Muscle of leg (tissue), 11 donors: ENCODE measurements around the gene SLC28A1. TPM values are rescaled to one million over a fixed set of nuclear protein-coding genes. Genes with fewer than 3 reads are reported as not detected.
A peak's percentile ranks its signal among the peaks of the same experiment; 100 is the strongest.

Source experiments
- DNase-seq: peaks from one replicate; pipeline ENCODE4 v3.0.0; 2013
- H3K27ac ChIP-seq: one replicate; pipeline ENCODE4 v1.5.1; 2013; ENCODE audit warnings: mild to moderate bottlenecking, low read length, control low read depth
- H3K27me3 ChIP-seq: one replicate; pipeline ENCODE4 v1.6.1; 2013; ENCODE audit warnings: low read length; ENCODE audit not compliant: control insufficient read depth, insufficient read depth
- H3K36me3 ChIP-seq: one replicate; pipeline ENCODE4 v1.6.1; 2013; ENCODE audit warnings: low read length; ENCODE audit not compliant: control insufficient read depth, insufficient read depth
- H3K4me1 ChIP-seq: one replicate; pipeline ENCODE4 v1.6.1; 2013; ENCODE audit warnings: low read length; ENCODE audit not compliant: control insufficient read depth, insufficient read depth
- H3K4me3 ChIP-seq: one replicate; pipeline ENCODE4 v1.5.1; 2013; ENCODE audit warnings: low read length, control low read depth
- H3K9me3 ChIP-seq: replicated peaks from 2 replicates; pipeline ENCODE4 v1.6.1; 2013; ENCODE audit warnings: low read depth, low read length; ENCODE audit not compliant: control insufficient read depth
- whole genome bisulfite sequencing: methylation state at CpG from one replicate; pipeline ENCODE4 v1.1.5; 2013; ENCODE audit warnings: missing lambda C conversion rate; ENCODE audit not compliant: insufficient coverage; 5-methylcytosine and 5-hydroxymethylcytosine counted together
- polyA plus RNA-seq, 8 donors: library from polyadenylated mRNA; unstranded; fragments of 120-200 nt; gene quantifications; one replicate each; pipeline versions ENCODE4 v1.2.1 to v1.2.3, GENCODE V29; 2013; ENCODE audit warnings: inconsistent platforms in 1 of 8, low replicate concordance in 1 of 8; ENCODE audit not compliant: insufficient read length in 8 of 8, insufficient read depth in 1 of 8
- total RNA-seq: library from RNA; stranded (reverse); fragments of 120-200 nt; gene quantifications from one replicate; pipeline ENCODE4 v1.2.4, GENCODE V29; 2013

Gene SLC28A1
- total and polyA plus RNA-seq, 9 donors = 0.25 to 1.5 (median 0.36) TPM

DNA sequence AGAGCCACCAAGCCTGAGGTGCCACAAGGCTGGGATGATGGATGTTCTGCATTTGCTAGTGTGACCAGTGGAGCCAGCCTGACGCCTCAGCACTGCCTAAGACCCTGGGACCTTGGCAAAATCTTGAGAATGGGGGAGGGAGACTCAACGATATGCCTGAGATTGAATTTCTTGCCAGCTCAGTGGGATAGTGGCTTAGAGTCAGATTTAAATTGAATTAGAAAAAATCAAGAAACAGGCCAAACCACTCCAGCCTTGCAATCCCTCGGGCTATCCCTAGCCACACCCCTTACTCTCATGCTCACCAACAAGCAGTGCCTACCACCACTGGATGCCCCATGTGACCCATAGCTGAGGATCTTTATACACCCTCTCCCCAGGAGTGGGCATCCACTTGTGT lies 78.5 kb downstream of the SLC28A1 start:
- Histone ChIP-seq H3K36me3 (no peaks in the 10 kb centered on the region), H3K27ac (no peak overlapping the region), H3K4me1 (no peaks in the 10 kb centered on the region), H3K27me3 (no peaks in the 10 kb centered on the region), H3K9me3 (peaks cover 6% of the 10 kb centered on the region), H3K4me3 (no peak overlapping the region)
- no peak for DNase-seq
- WGBS = 60% methylated on average over 1 of the region's 3 CpGs

GRCh38 chr15:84967380-84967779 lies 82.9 kb downstream of the SLC28A1 start:
- no peak for DNase-seq
- Histone ChIP-seq H3K4me1 (peaks cover 5% of the 10 kb centered on the region), H3K9me3 (peaks cover 6% of the 10 kb centered on the region), H3K27me3 (no peaks in the 10 kb centered on the region), H3K27ac (no peak overlapping the region), H3K4me3 (no peak overlapping the region), H3K36me3 (no peaks in the 10 kb centered on the region)
- WGBS = 56% methylated on average over 3 of the region's 3 CpGs

DNA sequence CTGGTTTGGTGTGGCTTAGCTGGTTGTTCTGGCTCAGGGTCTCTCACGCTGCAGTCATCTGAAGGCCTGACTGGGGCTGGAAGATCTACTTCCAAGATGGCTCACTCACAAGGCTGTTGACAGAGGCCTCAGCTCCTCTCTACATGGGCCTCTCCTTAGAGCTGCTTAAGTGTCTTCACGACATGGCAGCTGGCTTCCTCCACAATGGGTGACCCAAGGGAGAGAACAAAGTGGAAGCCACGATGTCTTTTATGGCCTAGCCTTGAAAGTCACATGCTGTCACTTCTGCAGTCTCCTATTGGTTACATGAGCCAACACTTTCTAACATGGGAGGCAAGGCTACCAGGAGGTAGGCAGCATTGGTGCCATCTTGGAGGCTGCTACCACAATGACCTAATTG lies 83.8 kb downstream of the SLC28A1 start:
- Histone ChIP-seq H3K27me3 (no peaks in the 10 kb centered on the region), H3K4me1 (peaks cover 5% of the 10 kb centered on the region), H3K27ac (no peak overlapping the region), H3K9me3 (peaks cover 6% of the 10 kb centered on the region), H3K4me3 (no peak overlapping the region), H3K36me3 (no peaks in the 10 kb centered on the region)
- 95% methylated on average over 3 of the region's 3 CpGs for WGBS
- DNase-seq = no peak

GRCh38 chr15:84969257-84969656 lies 84.8 kb downstream of the SLC28A1 start:
- Histone ChIP-seq H3K4me3 (no peak overlapping the region), H3K36me3 (no peaks in the 10 kb centered on the region), H3K27me3 (no peaks in the 10 kb centered on the region), H3K9me3 (peaks cover 6% of the 10 kb centered on the region), H3K27ac (no peak overlapping the region), H3K4me1 (peaks cover 5% of the 10 kb centered on the region)
- DNase-seq = no peak
- WGBS = 84% methylated on average over 4 of the region's 6 CpGs

GRCh38 chr15:84970843-84971242 lies 86.4 kb downstream of the SLC28A1 start:
- Histone ChIP-seq H3K27ac (no peak overlapping the region), H3K9me3 (no peaks in the 10 kb centered on the region), H3K4me3 (no peak overlapping the region), H3K4me1 (peaks cover 8% of the 10 kb centered on the region), H3K36me3 (no peaks in the 10 kb centered on the region), H3K27me3 (no peaks in the 10 kb centered on the region)
- WGBS = 72% methylated on average over 2 of the region's 3 CpGs
- DNase-seq = no peak

DNA sequence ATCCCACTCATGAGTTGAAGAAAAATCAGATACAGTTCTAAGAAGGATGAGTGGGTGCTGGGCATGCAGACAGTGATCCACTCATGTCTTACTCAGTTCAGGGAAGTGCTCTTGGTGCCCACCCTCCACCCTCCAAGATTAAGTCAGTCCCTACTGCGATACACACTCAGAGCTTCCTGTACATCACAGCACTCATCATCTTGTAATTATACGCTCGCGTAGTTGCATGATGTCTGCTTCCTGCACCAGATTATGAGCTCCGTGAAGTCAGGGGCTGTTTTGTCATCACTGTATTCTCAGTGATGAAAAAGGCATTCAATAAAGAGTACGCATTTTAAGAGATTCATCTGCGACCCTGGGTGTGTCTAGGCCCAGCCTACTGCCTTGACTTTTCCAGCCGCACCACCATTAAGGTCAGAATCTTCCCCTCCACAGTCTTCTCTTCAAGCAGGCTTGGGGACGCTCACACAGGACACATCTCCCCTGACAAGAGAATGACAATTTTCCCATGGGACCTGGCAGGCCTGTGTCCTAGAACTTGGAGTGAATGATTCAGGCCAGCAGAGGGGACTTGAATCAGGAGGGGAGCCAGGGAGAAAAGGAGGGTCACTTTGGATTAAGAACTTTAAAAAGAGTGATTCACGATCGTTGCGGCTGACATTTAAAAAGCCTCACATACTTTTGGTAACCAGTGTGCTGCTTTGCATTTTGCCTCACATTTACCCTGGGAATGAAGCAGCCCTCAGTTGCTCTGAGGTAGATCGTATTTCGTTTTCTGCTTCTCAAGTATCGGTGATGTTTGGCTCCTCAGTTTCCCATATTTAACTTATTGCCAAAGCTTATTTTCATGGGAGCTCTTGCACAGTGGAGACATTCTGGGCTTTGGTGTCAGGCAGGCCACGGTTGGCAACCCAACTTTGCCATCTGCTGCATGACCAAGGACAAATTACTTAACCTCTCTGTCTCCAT lies 89.3 kb downstream of the SLC28A1 start:
- Histone ChIP-seq H3K4me1 (peaks cover 14% of the 10 kb centered on the region), H3K27me3 (no peaks in the 10 kb centered on the region), H3K9me3 (no peaks in the 10 kb centered on the region), H3K27ac (no peak overlapping the region), H3K36me3 (no peaks in the 10 kb centered on the region), H3K4me3 (no peak overlapping the region)
- 58% methylated on average over 10 of the region's 16 CpGs for WGBS
- DNase-seq = no peak

DNA sequence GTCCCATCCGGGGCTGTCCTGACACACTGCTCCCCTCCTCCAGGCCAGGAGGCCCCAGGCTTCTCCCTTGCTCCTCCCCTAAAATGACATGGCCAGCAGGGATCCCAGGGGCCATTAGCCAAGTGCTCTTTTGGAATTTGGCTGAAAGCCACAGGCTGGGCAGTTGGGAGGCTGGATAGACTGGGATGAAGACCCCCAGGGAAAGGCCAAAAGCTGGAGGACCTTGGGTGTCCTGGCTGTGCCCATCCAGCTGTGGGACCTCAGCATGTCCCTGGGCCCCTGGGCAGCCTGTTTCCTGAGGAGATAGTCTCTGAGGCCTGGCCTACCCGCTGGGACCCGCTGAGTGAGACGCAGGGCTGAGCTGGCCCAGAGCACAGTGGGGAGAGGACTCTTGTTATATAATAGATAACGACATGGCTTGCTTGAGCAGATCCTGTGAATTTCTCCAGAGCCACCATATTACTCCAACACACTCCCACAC lies 91.4 kb downstream of the SLC28A1 start:
- Histone ChIP-seq H3K4me3 (no peak overlapping the region), H3K36me3 (no peaks in the 10 kb centered on the region), H3K9me3 (no peaks in the 10 kb centered on the region), H3K4me1 (peaks cover 16% of the 10 kb centered on the region), H3K27ac (no peak overlapping the region), H3K27me3 (peaks cover 2% of the 10 kb centered on the region)
- WGBS = 40% methylated on average over 2 of the region's 5 CpGs
- no peak for DNase-seq

- Histone ChIP-seq H3K36me3 (no peaks in the 10 kb centered on the region), H3K27me3 (peaks cover 2% of the 10 kb centered on the region), H3K4me1 (peaks cover 16% of the 10 kb centered on the region), H3K9me3 (no peaks in the 10 kb centered on the region), H3K4me3 (no peak overlapping the region), H3K27ac (no peak overlapping the region)
- WGBS = 88% methylated on average over 2 of the region's 10 CpGs
- no peak for DNase-seq
These were observed 92.4 kb downstream of the SLC28A1 start for GRCh38 chr15:84976746-84977345.

DNA sequence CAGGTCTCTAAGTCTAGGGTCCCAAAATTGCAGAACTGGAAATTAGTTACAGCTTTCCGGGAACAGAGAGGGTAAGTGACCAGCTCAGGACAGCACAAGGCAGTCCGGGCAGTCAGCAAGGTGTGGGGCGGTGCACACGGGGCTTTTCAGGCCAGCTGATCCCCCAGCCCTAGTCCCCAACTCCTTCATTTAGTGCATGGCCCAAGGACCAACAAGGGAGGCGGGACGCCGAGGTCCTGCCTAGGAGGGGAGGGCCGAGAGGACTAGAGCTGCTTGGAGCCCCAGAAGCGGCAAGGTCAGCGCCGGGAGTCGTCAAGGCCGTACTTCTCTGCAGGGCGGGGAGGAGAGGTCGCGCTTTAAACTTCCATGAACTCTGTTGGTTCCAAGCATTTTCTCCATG lies 95.2 kb downstream of the SLC28A1 start:
- Histone ChIP-seq H3K4me3 (peak overlapping the region; percentile 90), H3K27ac (peak overlapping the region; percentile 9), H3K27me3 (peaks cover 5% of the 10 kb centered on the region), H3K36me3 (no peaks in the 10 kb centered on the region), H3K9me3 (no peaks in the 10 kb centered on the region), H3K4me1 (peaks cover 21% of the 10 kb centered on the region)
- DNase-seq = no peak
- 23% methylated on average over 8 of the region's 16 CpGs for WGBS
